ENCODE results near the gene PCDHB5. TPM values are rescaled to one million over a fixed set of nuclear protein-coding genes. Genes with fewer than 3 reads are reported as not detected.

PCDHB5 gene
- 16.3 TPM for total RNA-seq

DNA sequence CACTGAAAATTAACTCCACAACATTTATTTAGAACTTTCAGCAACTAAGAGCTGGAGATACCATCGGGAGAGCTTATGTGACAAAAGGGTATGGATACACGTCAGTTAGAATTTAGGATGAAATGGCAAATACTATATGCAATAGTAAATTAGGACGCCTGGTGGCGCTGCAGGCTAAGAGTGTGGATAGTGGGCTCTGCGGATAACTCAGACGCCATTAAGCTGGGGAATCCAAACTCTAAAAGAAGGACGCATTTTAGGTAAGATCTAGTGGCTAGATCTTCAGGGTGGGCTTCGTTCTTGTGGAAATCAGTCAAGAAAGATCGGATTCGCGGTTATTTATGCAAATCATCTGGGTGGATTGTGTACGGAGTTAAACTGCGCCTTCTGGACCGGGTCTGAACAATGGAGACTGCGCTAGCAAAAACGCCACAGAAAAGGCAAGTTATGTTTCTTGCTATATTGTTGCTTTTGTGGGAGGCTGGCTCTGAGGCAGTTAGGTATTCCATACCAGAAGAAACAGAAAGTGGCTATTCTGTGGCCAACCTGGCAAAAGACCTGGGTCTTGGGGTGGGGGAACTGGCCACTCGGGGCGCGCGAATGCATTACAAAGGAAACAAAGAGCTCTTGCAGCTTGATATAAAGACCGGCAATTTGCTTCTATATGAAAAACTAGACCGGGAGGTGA is at the start of gene PCDHB5:
Gene PCDHB5 (plus strand): TSS at position 177 of the 688 bp plus-strand sequence. CDS start 229 bp downstream, at position 406.

DNA sequence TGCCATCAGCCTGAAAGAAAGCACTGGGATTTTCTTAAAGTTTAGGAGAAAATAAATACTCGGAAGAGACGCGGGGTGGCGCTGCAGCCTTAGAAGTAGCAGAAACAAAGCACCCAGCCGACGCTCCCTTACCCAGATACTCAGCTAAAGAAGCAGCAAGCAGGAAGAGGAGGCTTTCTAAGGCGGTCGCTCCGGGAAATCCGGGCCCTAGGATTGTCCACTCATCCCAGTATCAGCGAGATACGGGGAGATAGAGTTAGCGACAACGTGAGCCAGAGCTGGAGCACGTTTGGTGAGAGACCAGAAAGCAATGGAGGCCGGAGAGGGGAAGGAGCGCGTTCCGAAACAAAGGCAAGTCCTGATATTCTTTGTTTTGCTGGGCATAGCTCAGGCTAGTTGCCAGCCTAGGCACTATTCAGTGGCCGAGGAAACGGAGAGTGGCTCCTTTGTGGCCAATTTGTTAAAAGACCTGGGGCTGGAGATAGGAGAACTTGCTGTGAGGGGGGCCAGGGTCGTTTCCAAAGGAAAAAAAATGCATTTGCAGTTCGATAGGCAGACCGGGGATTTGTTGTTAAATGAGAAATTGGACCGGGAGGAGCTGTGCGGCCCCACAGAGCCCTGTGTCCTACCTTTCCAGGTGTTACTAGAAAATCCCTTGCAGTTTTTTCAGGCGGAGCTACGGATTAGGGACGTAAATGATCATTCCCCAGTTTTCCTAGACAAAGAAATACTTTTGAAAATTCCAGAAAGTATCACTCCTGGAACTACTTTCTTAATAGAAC is 40.3 kb upstream of the PCDHB5 start, which contains the start of gene PCDHB2:
Gene PCDHB2 (plus strand): TSS at position 135 of the 782 bp plus-strand sequence. CDS start 176 bp downstream, at position 311.

DNA sequence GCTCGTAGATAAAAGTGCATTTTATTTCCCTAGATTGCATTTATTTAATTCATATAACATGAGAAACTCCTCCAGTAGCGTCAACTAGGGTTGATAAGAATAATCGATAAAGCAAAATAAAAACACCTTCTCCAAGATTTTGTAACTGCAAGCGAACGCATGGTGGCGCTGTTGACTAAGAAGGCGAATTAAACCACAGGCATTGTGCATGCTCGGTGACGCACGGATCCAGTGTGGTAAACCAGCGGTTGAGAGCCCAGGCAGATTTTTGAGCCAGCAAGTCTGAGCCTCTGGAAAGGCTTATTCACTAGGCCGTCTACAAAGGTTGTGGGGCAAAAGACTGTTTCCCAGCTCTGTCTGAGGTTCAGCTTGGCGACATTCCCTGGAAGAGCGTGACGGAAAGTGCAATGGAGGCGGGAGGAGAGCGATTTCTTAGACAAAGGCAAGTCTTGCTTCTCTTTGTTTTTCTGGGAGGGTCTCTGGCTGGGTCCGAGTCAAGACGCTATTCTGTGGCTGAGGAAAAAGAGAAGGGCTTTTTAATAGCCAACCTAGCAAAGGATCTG is 34.7 kb upstream of the PCDHB5 start, which contains the start of gene PCDHB3:
Gene PCDHB3 (plus strand): TSS at position 231 of the 563 bp plus-strand sequence. CDS start 177 bp downstream, at position 408.

DNA sequence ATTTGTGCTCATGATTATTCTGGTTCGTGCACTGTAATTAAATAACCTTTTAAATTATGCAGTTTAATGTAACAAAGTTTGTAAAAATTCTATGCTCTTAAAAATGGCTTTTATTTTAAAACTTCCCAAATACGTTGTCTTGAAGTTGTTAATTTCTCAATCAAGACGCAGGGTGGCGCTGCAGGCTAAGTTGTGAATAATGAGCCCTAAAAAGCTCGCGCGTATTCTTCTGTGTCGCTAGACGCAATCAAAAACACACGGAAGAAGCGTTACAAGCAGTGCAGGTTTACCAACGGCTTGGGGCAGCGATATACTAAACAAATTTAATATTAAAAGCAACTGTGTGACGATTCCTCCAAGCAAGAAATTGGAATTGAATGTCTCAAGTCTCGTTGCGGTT is 13.4 kb upstream of the PCDHB5 start, which contains the start of gene PCDHB4:
Gene PCDHB4 (plus strand): TSS at position 256 of the 400 bp plus-strand sequence. CDS start 181 bp downstream, outside the sequence.

DNA sequence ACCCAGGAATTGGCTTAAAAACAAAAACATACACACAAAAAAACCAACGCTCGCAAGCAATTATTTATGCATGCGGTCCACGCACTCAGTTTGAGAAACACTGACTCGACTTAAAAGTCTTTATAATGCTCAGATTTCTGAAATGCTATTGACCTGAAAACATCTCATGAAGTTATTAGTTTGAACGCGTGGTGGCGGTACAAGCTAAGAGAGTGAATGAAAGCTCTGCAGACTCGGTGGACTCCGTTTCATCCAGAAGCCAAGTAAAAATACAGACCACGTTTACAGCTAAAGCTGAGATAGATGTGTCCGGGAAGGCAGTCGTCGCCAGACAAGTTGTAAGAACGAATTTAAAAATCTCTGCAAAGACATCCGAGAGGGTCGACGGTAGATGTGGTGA is 14.8 kb downstream of the PCDHB5 start, which contains the start of gene PCDHB6:
Gene PCDHB6 (plus strand): TSS at position 246 of the 400 bp plus-strand sequence. CDS start 201 bp downstream, outside the sequence.

DNA sequence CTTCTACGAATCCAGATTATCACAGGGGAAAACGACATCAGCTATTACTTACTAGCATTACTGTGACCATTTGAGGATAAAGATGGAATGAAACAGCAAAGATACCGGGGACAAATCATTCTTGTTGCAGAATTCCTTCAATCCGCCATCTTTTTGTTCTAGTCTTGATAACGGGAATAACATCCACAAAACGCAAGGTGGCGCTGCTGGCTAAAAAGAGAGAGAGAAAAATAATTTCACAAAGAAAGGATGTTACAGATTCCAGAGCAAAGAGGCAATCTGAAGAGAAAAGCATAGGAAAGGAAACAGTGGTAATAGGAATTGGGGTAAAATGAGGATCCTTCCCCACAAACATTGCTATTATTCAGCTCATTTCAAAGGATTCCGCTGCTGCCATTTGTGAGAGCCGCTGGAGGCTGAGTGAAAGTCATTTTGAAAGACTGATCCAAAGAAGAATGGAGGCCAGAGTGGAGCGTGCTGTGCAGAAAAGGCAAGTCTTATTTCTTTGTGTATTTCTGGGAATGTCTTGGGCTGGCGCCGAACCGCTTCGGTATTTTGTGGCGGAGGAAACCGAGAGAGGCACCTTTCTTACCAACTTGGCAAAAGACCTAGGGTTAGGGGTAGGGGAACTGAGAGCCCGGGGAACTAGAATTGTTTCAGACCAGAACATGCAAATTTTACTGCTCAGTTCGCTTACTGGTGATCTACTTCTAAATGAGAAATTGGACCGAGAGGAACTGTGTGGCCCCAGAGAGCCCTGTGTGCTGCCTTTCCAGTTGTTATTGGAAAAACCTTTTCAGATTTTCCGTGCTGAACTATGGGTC is 37.6 kb downstream of the PCDHB5 start, which contains the start of gene PCDHB7:
Gene PCDHB7 (plus strand): TSS at position 264 of the 824 bp plus-strand sequence. CDS start 192 bp downstream, at position 456.

DNA sequence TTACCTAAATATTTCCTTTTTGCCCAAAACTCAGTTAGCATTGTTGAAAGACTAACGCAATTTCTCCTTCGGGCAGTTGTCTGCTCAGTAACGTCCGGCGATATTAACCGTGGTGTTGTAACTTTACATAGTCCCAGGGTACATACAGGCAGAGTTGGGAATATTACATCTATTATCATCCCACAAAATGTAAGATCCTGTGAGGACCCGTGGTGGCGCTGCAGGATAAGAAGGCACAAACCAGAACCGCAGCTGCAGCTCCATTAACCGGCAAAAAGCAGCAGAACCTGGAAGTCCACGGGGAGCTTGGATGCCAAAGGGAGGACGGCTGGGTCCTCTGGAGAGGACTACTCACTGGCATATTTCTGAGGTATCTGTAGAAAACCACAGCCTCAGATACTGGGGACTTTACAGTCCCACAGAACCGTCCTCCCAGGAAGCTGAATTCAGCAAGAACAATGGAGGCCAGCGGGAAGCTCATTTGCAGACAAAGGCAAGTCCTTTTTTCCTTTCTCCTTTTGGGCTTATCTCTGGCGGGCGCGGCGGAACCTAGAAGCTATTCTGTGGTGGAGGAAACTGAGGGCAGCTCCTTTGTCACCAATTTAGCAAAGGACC is 42.7 kb downstream of the PCDHB5 start, which contains the start of gene PCDHB8:
Gene PCDHB8 (plus strand): TSS at position 214 of the 615 bp plus-strand sequence. CDS start 245 bp downstream, at position 459.

GRCh38 chr5:141182248-141182647 is 47.2 kb downstream of the PCDHB5 start, which contains the start of gene PCDHB16:
Gene PCDHB16 (plus strand): TSS chr5:141182387. CDS start chr5:141182560, 173 bp downstream.

GRCh38 chr5:141186897-141187512 is 52.0 kb downstream of the PCDHB5 start, which contains the start of gene PCDHB9:
Gene PCDHB9 (plus strand): TSS chr5:141187161. CDS start chr5:141187319, 158 bp downstream.

Other genes starting within 250 kb of the PCDHB5 start
- 66.4 TPM for gene PCDHAC1, start 208.9 kb upstream of the PCDHB5 start, total RNA-seq
- gene PCDHAC2, start 168.7 kb upstream of the PCDHB5 start, total RNA-seq: 55.1 TPM
- gene PCDHB1, start 83.8 kb upstream of the PCDHB5 start, total RNA-seq: 0.31 TPM
- 20.3 TPM for gene PCDHB2, start 40.6 kb upstream of the PCDHB5 start, total RNA-seq
- gene PCDHB3, start 34.7 kb upstream of the PCDHB5 start, total RNA-seq: 24.7 TPM
- 11.0 TPM for gene PCDHB4, start 13.4 kb upstream of the PCDHB5 start, total RNA-seq
- 5.6 TPM for gene PCDHB6, start 14.9 kb downstream of the PCDHB5 start, total RNA-seq
- gene PCDHB7, start 37.4 kb downstream of the PCDHB5 start, total RNA-seq: 17.8 TPM
- 15.0 TPM for gene PCDHB8, start 42.6 kb downstream of the PCDHB5 start, total RNA-seq
- gene PCDHB16, start 47.2 kb downstream of the PCDHB5 start, total RNA-seq: 10.6 TPM
- gene PCDHB9, start 52.0 kb downstream of the PCDHB5 start, total RNA-seq: 11.9 TPM
- gene PCDHB10, start 57.1 kb downstream of the PCDHB5 start, total RNA-seq: 26.3 TPM
- 24.1 TPM for gene PCDHB11, start 64.4 kb downstream of the PCDHB5 start, total RNA-seq
- gene PCDHB12, start 73.5 kb downstream of the PCDHB5 start, total RNA-seq: 36.9 TPM
- 29.7 TPM for gene PCDHB13, start 78.7 kb downstream of the PCDHB5 start, total RNA-seq
- 28.2 TPM for gene PCDHB14, start 88.1 kb downstream of the PCDHB5 start, total RNA-seq
- 32.9 TPM for gene PCDHB15, start 110.2 kb downstream of the PCDHB5 start, total RNA-seq
- 0.63 TPM for gene SLC25A2, start 168.8 kb downstream of the PCDHB5 start, total RNA-seq
- 77.3 TPM for gene TAF7, start 185.6 kb downstream of the PCDHB5 start, total RNA-seq
- 9.1 TPM for gene PCDHGA1, start 195.3 kb downstream of the PCDHB5 start, total RNA-seq
- gene PCDHGA2, start 203.6 kb downstream of the PCDHB5 start, total RNA-seq: 11.9 TPM
- gene PCDHGA3, start 208.6 kb downstream of the PCDHB5 start, total RNA-seq: 11.0 TPM
- gene PCDHGB1, start 214.9 kb downstream of the PCDHB5 start, total RNA-seq: 20.3 TPM
- 21.6 TPM for gene PCDHGA4, start 219.8 kb downstream of the PCDHB5 start, total RNA-seq
- 21.9 TPM for gene PCDHGB2, start 224.8 kb downstream of the PCDHB5 start, total RNA-seq
- gene PCDHGA5, start 229.0 kb downstream of the PCDHB5 start, total RNA-seq: 17.8 TPM
- 31.0 TPM for gene PCDHGB3, start 235.0 kb downstream of the PCDHB5 start, total RNA-seq
- gene PCDHGA6, start 238.7 kb downstream of the PCDHB5 start, total RNA-seq: 29.1 TPM
- gene PCDHGA7, start 247.5 kb downstream of the PCDHB5 start, total RNA-seq: 23.8 TPM

Data from parietal lobe (tissue), 1 donor.